ENCODE results near the gene ACOXL. TPM values are rescaled to one million over a fixed set of nuclear protein-coding genes. Genes with fewer than 3 reads are reported as not detected.

The ACOXL gene
- total RNA-seq, 4 donors from 2014 or later: not detected

GRCh38 chr2:111133603-111134002 lies 401.2 kb downstream of the ACOXL start:
- TF ChIP-seq POLR2A (IDR thresholded peaks at IDR 0.05) (no peak), CTCF (IDR thresholded peaks at IDR 0.05) (no peak)
- intact Hi-C loops (cut with DNase I): no loop called here
- H3K27me3 ChIP-seq: no peaks in the 10 kb centered on the region
- H3K27ac ChIP-seq: no peak overlapping the region
- peaks cover 0 to 68% (median 0%) of the 10 kb centered on the region in 3 donors for H3K36me3 ChIP-seq
- DNase-seq: no peak
- H3K4me3 ChIP-seq: no peak overlapping the region
- no peaks in the 10 kb centered on the region for H3K9me3 ChIP-seq
- WGBS, 2 donors: 79 to 80% methylated on average over 2 of the region's 2 CpGs
- H3K4me1 ChIP-seq: peaks cover 3 to 45% (median 9%) of the 10 kb centered on the region in 3 donors

DNA sequence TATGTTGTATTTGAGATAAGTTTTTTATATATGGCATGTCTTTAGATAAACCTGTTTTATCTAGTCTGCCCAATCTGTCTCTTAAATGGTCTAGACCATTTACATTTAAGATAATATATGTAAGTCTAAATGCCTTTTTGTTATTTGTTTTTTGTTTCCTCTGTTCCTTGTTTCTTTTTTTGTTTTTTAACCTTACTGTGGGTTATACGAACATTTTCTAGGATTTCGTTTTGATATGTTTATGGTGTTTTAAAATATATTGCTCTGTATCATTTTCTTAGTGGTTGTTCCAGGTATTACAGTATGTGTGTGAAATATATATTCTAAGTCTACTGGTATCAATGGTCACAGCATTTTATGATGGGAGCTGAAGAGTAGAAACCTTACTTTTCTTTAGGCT lies 401.7 kb downstream of the ACOXL start:
- intact Hi-C loops (cut with DNase I): no loop called here
- TF ChIP-seq CTCF (IDR thresholded peaks at IDR 0.05): peak in 3 of 6 experiments; percentile 21 to 41 (median 21)
- no peak for TF ChIP-seq POLR2A (IDR thresholded peaks at IDR 0.05)
- no peaks in the 10 kb centered on the region for H3K9me3 ChIP-seq
- no peak overlapping the region for H3K27ac ChIP-seq
- DNase-seq: no peak
- H3K4me3 ChIP-seq: no peak overlapping the region
- H3K4me1 ChIP-seq: peaks cover 8 to 50% (median 13%) of the 10 kb centered on the region in 3 donors
- 91 to 96% methylated on average over 2 of the region's 2 CpGs for WGBS, 2 donors
- peaks cover 0 to 64% (median 0%) of the 10 kb centered on the region in 3 donors for H3K36me3 ChIP-seq
- no peaks in the 10 kb centered on the region for H3K27me3 ChIP-seq

DNA sequence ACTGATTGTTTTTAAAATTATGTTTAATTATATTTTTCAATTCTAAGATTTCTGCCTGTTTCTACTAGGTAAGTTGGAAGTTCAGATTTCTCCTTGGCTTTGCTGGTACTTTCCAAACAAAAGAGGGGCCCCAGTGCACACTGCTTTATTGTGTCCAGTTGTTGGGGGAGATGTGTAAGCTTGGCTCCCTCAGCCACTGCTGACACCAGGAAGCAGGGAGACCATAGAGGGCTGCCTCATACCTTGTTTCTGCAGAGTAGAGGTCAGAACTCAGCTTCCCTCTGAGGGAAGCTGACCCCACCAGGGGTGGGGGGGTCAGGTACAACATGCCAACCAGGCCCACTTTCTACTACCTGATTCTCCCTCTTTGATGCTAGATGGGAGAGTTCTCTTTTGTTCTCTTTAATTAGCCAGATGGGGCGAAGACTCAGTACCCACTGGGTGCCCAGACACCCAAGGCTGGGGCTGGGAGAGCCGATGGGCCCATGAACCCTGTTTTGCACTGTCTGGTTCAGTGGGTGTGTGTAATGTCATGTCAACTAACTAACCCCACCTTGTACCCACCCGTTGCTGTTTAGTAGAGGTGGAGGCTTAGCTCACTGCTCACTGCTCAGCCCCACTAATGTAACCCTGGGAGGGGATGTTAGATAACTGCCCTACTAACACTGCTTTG lies 403.0 kb downstream of the ACOXL start:
- Histone ChIP-seq H3K27me3 (no peaks in the 10 kb centered on the region), H3K27ac (no peak overlapping the region), H3K4me3 (no peak overlapping the region), H3K36me3 (peaks cover 0 to 51% (median 0%) of the 10 kb centered on the region in 3 donors), H3K4me1 (peaks cover 18 to 63% (median 19%) of the 10 kb centered on the region in 3 donors), H3K9me3 (no peaks in the 10 kb centered on the region)
- intact Hi-C loops (cut with DNase I): no loop called here
- DNase-seq: no peak
- TF ChIP-seq CTCF (IDR thresholded peaks at IDR 0.05): no peak
- TF ChIP-seq POLR2A (IDR thresholded peaks at IDR 0.05): no peak
- WGBS, 2 donors: 83 to 90% methylated on average over 2 to 3 of the region's 3 CpGs

DNA sequence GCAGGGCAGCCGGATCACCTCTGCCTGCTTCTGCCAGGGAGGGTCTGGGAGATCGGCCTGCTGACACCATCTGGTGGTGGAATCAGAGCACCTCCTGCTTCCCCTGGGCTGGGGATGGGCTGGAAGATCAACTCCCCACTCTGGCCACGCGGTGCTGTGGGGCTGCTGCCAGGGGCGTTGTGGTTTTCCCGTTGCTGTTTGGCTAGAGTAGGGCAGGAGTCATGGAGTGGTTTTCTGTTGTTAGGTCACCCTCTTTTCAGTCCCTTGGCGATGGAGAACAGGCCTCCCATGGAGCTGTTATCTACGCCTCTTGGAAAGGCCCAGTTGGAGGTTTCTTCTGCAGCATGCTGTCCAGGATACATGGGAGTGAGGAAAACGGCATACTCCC lies 403.5 kb downstream of the ACOXL start:
- DNase-seq: no peak
- Histone ChIP-seq H3K27ac (no peak overlapping the region), H3K9me3 (no peaks in the 10 kb centered on the region), H3K36me3 (peaks cover 0 to 45% (median 0%) of the 10 kb centered on the region in 3 donors), H3K4me3 (no peak overlapping the region), H3K4me1 (peaks cover 18 to 68% (median 20%) of the 10 kb centered on the region in 3 donors), H3K27me3 (no peaks in the 10 kb centered on the region)
- 75 to 89% methylated on average over 4 of the region's 9 CpGs for WGBS, 2 donors
- no peak for TF ChIP-seq POLR2A (IDR thresholded peaks at IDR 0.05)
- peak in 1 of 6 experiments; percentile 7 for TF ChIP-seq CTCF (IDR thresholded peaks at IDR 0.05)
- intact Hi-C loops (cut with DNase I): no loop called here

GRCh38 chr2:111138839-111139238 lies 406.5 kb downstream of the ACOXL start:
- no peak for DNase-seq
- Histone ChIP-seq H3K36me3 (peaks cover 0 to 41% (median 0%) of the 10 kb centered on the region in 3 donors), H3K9me3 (no peaks in the 10 kb centered on the region), H3K4me1 (peaks cover 18 to 46% (median 20%) of the 10 kb centered on the region in 3 donors), H3K4me3 (no peak overlapping the region), H3K27ac (peak overlapping the region; percentile 41 to 83 (median 72)), H3K27me3 (no peaks in the 10 kb centered on the region)
- intact Hi-C loops (cut with DNase I): no loop called here
- TF ChIP-seq CTCF (IDR thresholded peaks at IDR 0.05) (no peak), POLR2A (IDR thresholded peaks at IDR 0.05) (no peak)
- 62 to 68% methylated on average over 3 of the region's 5 CpGs for WGBS, 2 donors

Measured in esophagus squamous epithelium (tissue), 5 donors.